Nephron progenitor cell (in vitro differentiated cells): ENCODE measurements around the gene CFAP20.
"Not testable (repeated sequence)": the region's sequence is repeated elsewhere in the genome, so short reads cannot be mapped to it uniquely, and the experiment has no call there.

Experiments used
- DNase-seq: peaks from one replicate; pipeline ENCODE4 v3.0.0; 2021
- H3K27ac Mint-ChIP-seq: 2 replicates; pipeline ENCODE4 v1.8.0; 2021; ENCODE audit warnings: mild to moderate bottlenecking, moderate library complexity, mixed read lengths
- H3K27me3 Mint-ChIP-seq: 2 replicates; pipeline ENCODE4 v1.8.0; 2021; ENCODE audit warnings: mild to moderate bottlenecking, low read depth, mixed read lengths; ENCODE audit not compliant: poor library complexity
- H3K36me3 Mint-ChIP-seq: 2 replicates; pipeline ENCODE4 v1.8.0; 2021; ENCODE audit warnings: low read depth, mixed read lengths
- H3K4me1 Mint-ChIP-seq: 2 replicates; pipeline ENCODE4 v1.8.0; 2021; ENCODE audit warnings: mixed read lengths
- H3K4me3 Mint-ChIP-seq: 2 replicates; pipeline ENCODE4 v1.8.0; 2021; ENCODE audit warnings: mild to moderate bottlenecking, moderate library complexity, mixed read lengths
- H3K9me3 Mint-ChIP-seq: 2 replicates; pipeline ENCODE4 v1.8.0; 2021; ENCODE audit warnings: mild to moderate bottlenecking, moderate library complexity, mixed read lengths
- CTCF ChIP-seq: fragments of 200-600 bp; sonication (generic); IDR thresholded peaks from 2 replicates; pipeline ENCODE4 v1.5.0; 2021; ENCODE audit warnings: antibody characterized with exemption

Gene CFAP20

GRCh38 chr16:58084635-58085034, 44.5 kb downstream of the CFAP20 start:
- H3K36me3 Mint-ChIP-seq = no peaks in the 10 kb centered on the region
- H3K4me3 Mint-ChIP-seq = no peak overlapping the region
- peaks cover 7% of the 10 kb centered on the region for H3K4me1 Mint-ChIP-seq
- no peak for DNase-seq
- peaks cover 7% of the 10 kb centered on the region for H3K27me3 Mint-ChIP-seq
- H3K9me3 Mint-ChIP-seq = no peaks in the 10 kb centered on the region
- no peak overlapping the region for H3K27ac Mint-ChIP-seq
- no peak for TF ChIP-seq CTCF

GRCh38 chr16:58082381-58082780, 46.8 kb downstream of the CFAP20 start:
- Mint-ChIP-seq H3K27me3 (peaks cover 11% of the 10 kb centered on the region), H3K9me3 (peaks cover 10% of the 10 kb centered on the region), H3K36me3 (no peaks in the 10 kb centered on the region), H3K4me1 (peaks cover 4% of the 10 kb centered on the region), H3K27ac (no peak overlapping the region), H3K4me3 (no peak overlapping the region)
- TF ChIP-seq CTCF = no peak
- no peak for DNase-seq

GRCh38 chr16:58080657-58081056, 48.5 kb downstream of the CFAP20 start:
- H3K4me1 Mint-ChIP-seq, H3K27ac Mint-ChIP-seq, H3K4me3 Mint-ChIP-seq, DNase-seq, H3K36me3 Mint-ChIP-seq: not testable (repeated sequence)
- H3K9me3 Mint-ChIP-seq = peaks cover 26% of the 10 kb centered on the region
- peaks cover 11% of the 10 kb centered on the region for H3K27me3 Mint-ChIP-seq

GRCh38 chr16:58077796-58078195, 51.4 kb downstream of the CFAP20 start:
- H3K27ac Mint-ChIP-seq = no peak overlapping the region
- H3K36me3 Mint-ChIP-seq = peaks cover 4% of the 10 kb centered on the region
- H3K4me1 Mint-ChIP-seq = no peaks in the 10 kb centered on the region
- TF ChIP-seq CTCF = no peak
- H3K4me3 Mint-ChIP-seq = no peak overlapping the region
- DNase-seq = no peak
- peaks cover 35% of the 10 kb centered on the region for H3K9me3 Mint-ChIP-seq
- peaks cover 11% of the 10 kb centered on the region for H3K27me3 Mint-ChIP-seq

GRCh38 chr16:58076514-58076913, 52.7 kb downstream of the CFAP20 start:
- TF ChIP-seq CTCF = no peak
- DNase-seq = no peak
- Mint-ChIP-seq H3K4me3 (no peak overlapping the region), H3K9me3 (peaks cover 41% of the 10 kb centered on the region), H3K4me1 (no peaks in the 10 kb centered on the region), H3K27me3 (peaks cover 8% of the 10 kb centered on the region), H3K36me3 (peaks cover 4% of the 10 kb centered on the region), H3K27ac (no peak overlapping the region)

GRCh38 chr16:58074657-58075056, 54.5 kb downstream of the CFAP20 start:
- Mint-ChIP-seq H3K27me3 (peaks cover 4% of the 10 kb centered on the region), H3K36me3 (peaks cover 4% of the 10 kb centered on the region), H3K9me3 (peaks cover 41% of the 10 kb centered on the region), H3K4me3 (no peak overlapping the region), H3K27ac (no peak overlapping the region), H3K4me1 (no peaks in the 10 kb centered on the region)
- DNase-seq = no peak
- TF ChIP-seq CTCF = no peak

- not testable (repeated sequence) for DNase-seq, H3K27ac Mint-ChIP-seq, H3K4me1 Mint-ChIP-seq
Observed at GRCh38 chr16:58073086-58073485, 56.1 kb downstream of the CFAP20 start.

GRCh38 chr16:58072134-58072533, 57.0 kb downstream of the CFAP20 start:
- H3K27ac Mint-ChIP-seq, H3K36me3 Mint-ChIP-seq, H3K4me3 Mint-ChIP-seq, DNase-seq, H3K4me1 Mint-ChIP-seq: not testable (repeated sequence)
- H3K9me3 Mint-ChIP-seq = peaks cover 29% of the 10 kb centered on the region
- H3K27me3 Mint-ChIP-seq = peaks cover 10% of the 10 kb centered on the region

More at GRCh38 chr16:58073086-58073485, 56.1 kb downstream of the CFAP20 start:
- not testable (repeated sequence) for H3K36me3 Mint-ChIP-seq, H3K4me3 Mint-ChIP-seq, H3K27me3 Mint-ChIP-seq
- peaks cover 39% of the 10 kb centered on the region for H3K9me3 Mint-ChIP-seq
